T47D (cell line): ENCODE data around the gene RNF103.
"Not testable (repeated sequence)": the region's sequence is repeated elsewhere in the genome, so short reads cannot be mapped to it uniquely, and the experiment has no call there.

Experiments used
- DNase-seq, 2 experiments: peaks; one replicate each; pipeline versions ENCODE4 v3.0.0 to v3.0.0-alpha.2; 2011 to 2012; ENCODE audit warnings: low read depth in 1 of 2, low spot score in 1 of 2
- JUND ChIP-seq: IDR thresholded peaks from 2 replicates; pipeline ENCODE4 v1.6.1; 2012; ENCODE audit warnings: low read depth
- in situ Hi-C: cut with HindIII; loops from 2 replicates; pipeline ENCODE4 v1.10.0; 2016; ENCODE audit warnings: low sequenced_read_pairs, low pct_unique_long_range_greater_than_20kb

RNF103 gene, protein sequence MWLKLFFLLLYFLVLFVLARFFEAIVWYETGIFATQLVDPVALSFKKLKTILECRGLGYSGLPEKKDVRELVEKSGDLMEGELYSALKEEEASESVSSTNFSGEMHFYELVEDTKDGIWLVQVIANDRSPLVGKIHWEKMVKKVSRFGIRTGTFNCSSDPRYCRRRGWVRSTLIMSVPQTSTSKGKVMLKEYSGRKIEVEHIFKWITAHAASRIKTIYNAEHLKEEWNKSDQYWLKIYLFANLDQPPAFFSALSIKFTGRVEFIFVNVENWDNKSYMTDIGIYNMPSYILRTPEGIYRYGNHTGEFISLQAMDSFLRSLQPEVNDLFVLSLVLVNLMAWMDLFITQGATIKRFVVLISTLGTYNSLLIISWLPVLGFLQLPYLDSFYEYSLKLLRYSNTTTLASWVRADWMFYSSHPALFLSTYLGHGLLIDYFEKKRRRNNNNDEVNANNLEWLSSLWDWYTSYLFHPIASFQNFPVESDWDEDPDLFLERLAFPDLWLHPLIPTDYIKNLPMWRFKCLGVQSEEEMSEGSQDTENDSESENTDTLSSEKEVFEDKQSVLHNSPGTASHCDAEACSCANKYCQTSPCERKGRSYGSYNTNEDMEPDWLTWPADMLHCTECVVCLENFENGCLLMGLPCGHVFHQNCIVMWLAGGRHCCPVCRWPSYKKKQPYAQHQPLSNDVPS

DNA sequence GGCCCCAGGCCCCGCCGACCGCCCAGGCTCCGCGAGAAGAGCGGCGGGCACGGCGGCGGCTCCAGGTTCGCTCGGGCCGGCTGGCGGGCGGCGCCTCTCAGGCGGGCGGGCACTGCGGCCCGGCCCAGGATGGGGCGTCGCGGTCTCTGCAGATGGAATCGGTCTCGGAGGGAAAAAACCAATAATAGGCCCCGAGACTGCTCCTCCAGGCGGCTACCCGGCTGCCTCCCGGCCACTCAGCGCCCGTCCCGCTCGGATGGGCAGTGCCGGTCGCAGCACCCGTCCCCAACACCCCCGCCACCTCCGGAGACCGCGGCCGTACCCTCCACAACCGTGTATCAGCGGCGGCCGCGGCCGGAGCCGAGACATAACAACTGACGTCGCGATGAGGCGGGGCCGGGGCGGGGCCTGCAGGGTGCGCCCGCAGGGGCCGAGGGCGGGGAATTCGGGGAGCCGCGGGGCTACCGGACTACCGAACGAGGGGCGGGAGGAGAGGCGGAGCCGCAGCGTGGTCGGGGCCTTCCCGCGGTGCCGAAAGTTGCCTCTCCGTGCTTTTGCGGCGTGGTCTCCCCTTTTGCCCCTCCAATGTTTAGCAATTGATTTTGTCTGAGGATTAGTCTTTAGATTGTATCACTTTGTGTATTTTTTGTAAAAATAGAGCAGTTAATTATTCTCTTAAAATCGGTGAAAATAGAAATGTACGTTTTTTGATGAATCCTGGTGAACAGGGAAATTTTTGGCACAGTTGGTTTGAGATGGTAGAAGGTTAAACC, at the start of gene RNF103:
Gene RNF103, minus strand, starts transcription at position 372 of the 773 bp plus-strand sequence. CDS start 979 bp downstream, outside the sequence.
- in situ Hi-C loops = no loop called here
- TF ChIP-seq JUND = no peak
- DNase-seq = peak; percentile 65 to 89

DNA sequence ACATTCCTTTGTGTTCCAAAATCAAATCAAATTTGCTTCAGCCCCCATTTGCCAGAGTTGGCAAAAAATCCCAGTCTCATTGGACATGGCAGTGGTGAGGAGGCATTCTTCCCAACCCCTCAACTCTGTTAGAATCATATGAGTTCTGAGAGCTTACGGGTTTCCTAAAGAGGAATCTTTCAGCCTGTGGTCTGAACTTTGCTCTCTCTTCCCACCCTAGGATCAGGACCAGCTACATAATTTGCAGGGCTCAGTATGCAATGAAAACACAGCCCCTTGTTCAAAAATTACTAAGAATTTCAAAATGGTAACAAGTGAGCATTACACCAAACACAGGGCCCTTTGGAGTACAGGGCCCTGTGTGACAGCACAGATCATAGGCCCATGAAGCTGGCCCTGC, 49.3 kb upstream of the RNF103 start:
- in situ Hi-C loops = no loop called here
- TF ChIP-seq JUND = no peak
- DNase-seq = no peak

DNA sequence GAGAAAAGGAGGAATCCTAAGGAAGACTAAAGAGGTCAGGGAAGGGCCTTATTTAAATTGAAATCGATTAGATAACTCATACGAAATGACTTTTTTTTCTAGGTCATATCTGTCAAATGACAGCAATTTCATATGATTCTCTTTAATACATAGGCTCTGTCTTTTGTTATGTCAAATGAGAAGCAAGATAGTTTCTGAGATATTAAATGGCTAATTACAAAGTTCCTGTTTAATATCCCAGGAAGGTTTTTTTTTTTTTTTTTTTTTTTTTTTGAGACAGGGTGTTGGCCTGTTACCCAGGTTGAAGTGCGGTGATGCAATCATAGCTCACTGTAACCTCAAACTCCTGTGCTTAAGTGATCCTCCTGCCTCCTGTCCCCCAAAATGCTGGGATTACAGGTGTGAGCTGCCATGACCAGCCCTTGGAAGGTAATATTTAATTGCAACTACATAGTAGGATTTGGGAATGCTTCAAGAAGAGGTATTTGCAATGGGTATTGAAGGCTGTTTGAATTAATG, 48.4 kb upstream of the RNF103 start:
- no peak for TF ChIP-seq JUND
- DNase-seq = no peak
- in situ Hi-C loops = no loop called here

DNA sequence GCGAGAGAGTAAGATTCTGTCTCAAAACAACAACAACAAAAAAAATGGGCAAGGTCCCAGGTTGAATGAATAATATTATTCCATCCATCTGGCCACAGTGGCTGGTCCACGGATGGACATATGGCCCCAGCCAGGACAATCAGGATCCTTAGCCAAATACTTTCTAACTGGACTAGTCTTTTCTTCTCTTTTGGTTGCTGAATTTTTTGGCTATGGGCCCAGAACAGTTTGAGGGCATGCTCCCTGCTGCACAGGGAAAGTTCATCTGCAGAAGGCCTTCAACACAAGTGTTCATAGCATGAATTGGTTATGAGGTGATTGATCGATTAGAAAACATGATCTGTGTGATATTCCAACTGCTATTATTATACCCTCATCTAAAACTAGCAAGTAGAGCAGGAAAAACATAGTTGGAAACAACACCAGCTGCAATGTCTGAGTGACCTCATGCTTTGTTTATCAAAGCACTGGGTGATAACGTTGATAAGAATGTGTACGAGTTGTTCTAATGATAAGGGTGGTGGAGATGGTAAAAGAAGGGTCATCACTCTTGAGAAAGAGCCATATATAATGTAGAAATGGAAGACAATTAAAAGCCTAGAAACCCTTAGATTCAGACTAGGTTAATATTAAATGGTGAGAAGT, 47.8 kb upstream of the RNF103 start:
- no peak for TF ChIP-seq JUND
- DNase-seq = no peak
- in situ Hi-C loops = no loop called here

DNA sequence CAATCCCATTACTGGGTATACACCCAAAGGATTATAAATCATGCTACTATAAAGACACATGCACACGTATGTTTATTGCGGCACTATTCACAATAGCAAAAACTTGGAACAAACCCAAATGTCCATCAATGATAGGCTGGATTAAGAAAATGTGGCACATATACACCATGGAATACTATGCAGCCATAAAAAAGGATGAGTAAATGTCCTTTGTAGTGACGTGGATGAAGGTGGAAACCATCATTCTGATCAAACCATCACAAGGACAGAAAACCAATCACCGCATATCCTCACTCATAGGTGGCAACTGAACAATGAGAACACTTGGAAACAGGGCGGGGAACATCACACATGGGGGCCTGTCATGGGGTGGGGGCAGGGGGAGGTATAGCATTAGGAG, 45.7 kb upstream of the RNF103 start:
- DNase-seq, in situ Hi-C loops: not testable (repeated sequence)

DNA sequence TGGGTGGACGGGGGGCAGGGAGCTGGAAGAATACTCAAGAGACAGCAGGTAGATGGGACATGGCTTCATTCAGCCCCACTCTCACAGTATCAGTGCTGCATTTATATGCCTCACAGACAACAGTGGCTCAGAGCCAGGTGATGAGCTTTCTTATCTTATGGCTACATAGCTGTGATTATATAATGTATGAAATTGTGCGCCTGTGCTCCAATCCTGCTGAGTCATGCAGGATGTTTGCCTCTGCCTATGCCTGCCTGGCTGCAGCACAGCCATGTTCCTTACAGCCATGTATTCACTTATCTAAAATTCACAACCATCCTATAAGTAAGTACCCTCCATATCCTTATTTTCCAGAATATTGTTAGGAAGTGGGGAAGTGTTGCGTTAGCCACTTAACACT, 37.7 kb upstream of the RNF103 start:
- TF ChIP-seq JUND = no peak
- in situ Hi-C loops = no loop called here
- peak in 1 of 2 experiments; percentile 22 for DNase-seq

DNA sequence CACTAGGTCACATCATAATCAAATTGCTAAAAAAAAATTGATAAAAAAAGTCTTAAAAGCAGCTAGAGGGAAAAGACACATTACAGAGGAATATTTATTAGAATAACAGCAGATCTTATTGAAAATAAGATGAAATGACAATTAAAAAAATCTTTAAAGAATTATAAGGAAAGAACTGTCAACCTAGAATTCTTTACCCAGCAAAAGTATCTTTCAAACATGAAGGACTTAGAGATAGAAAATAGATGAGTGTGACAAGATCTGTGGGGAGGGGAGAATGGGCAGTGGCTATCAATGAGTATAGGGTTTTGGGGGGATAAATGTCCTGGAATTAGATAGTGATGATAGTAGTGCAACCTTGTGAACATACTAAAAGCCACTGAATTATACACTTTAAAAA, 26.5 kb upstream of the RNF103 start:
- DNase-seq = no peak
- TF ChIP-seq JUND = no peak
- in situ Hi-C loops = no loop called here

DNA sequence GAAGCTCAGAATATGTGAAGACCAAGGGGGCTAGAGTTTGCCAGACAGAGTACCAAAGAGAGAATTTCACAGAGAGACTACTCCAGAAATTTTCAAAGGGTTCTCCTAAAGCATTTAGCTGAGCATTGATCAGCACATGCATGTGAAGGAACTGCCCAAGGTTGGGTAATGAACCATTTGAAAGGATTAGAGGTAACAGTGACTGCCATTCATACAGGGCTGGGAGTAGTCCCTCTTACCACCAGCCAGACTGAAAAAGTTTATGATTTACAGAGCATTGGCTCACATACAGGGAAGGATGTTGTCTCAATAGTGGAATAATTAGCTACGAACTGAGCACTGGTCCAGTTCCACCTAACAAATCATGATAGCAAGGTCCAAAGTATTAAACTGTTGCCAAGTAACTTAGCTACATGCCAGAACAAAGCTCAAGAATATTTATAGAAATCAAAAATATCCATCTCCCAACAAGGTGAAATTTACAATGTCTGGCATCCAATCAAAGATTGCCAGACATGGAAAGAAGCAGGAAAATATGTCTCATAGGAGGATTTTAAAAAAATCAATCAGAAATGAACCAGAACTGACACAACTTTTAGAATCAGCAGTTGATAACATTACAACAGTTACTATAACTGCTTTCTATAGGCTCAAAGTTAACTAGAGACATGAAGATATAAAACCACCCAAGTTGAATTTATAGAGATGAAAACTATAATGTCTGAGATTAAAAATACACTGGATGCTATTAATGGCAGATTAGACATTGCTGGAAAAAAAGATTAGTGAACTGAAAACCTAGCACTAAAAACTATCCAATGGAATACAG, 25.7 kb upstream of the RNF103 start:
- DNase-seq = no peak
- in situ Hi-C loops = no loop called here
- no peak for TF ChIP-seq JUND

DNA sequence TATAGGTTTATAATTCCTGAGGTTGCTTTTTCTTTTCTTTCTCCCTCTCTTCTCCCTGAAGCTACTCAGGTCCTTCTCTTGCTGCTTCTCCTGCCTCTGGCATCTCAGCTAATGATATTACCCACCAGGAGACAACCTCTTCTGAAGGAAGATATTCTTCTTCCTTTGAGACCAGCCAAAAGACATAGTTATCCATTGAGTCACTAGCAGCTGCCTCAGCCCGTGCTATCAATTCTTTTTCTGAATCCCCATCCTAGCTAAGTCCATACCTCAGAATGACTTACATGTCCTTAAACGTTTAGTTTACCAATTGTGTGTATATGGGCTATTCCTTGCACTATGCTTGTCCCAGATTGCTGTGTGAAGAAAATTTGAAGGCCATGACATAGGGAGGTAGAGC, 25.0 kb upstream of the RNF103 start:
- DNase-seq = no peak
- TF ChIP-seq JUND = no peak
- in situ Hi-C loops = no loop called here

DNA sequence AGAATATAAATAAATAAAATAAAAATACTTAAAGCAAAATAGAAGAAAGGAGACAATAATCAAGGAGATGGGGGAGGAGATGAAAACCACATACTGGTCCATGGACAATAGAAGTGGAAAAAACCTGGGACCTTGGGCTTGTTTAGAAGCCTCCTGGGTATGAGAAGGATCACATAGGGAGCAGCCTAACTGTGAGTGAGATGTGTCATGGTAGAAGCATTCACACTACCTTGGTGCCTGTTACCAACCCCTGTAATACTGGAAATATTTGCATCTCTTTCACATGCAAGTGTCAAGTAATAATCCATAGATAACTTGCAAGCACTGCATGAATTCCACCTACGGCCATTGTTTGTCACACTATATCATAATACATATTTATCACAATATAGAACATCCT, 23.2 kb upstream of the RNF103 start:
- no peak for TF ChIP-seq JUND

DNA sequence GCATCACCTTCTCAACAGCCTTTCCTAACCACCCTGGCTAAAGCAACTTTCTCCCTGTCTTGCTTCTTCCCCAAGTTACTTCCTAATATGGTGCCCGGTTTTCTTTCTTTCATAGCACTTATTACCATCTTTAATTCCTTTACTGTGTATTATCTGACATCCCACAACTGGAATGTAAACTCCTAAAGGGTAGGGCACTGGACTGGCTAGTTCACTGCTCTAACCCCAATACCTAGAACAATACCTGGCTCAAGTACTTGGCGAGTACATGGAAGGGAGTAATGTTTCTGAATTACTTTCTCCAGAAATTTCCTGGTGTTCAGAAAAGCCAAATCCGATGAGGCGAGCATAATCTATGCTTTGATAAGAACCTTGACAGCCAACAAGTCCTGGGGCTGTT, 22.7 kb upstream of the RNF103 start:
- no peak for DNase-seq
- no peak for TF ChIP-seq JUND
- in situ Hi-C loops = no loop called here

More for the DNA sequence above, 23.2 kb upstream of the RNF103 start:
- DNase-seq = no peak
- in situ Hi-C loops = no loop called here
